ENCODE measurements around the gene SF1. TPM values are rescaled to one million over a fixed set of nuclear protein-coding genes. Genes with fewer than 3 reads are reported as not detected.

SF1 gene
- total RNA-seq, 1 donor from 2014 or later: 269 TPM

DNA sequence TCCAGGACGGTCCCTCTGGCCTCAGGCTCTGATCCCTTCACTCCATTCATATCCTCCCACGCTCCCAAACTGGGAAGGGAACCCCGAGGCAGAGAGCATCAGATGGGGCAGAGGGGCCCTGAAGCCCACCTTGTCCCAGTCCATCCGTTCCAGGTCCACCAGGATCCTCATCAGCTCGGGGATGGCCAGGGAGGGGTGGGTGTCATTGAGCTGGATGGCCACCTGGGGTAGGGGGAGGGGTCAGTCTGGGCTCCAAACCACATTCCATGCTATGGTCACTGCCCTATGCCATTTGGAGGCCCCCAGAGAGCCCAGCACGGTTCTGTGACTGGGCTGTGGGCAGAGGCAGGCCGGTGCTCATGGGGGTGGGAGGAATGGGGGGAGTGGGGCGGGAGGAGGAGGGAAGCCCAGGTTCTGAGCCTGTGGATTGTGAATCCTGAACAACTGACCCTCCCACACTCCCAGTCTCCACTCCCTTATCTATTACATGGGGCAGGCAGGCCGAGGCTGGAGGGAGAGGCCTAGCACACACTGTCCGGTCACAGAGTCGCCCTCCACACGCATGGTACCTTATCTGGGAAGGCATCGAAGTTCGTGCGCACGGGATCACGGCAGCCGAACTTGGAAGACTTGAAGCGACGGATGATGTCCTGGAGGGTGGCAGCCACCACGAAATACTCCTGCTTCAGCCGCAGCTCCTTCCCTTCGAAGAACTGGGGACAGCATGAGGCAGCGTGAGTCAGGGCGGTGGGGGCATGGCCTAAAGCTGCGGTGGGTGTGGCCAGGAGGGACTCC, 24.0 kb downstream of the SF1 start:
- ATAC-seq (no peak), DNase-seq (no peak)
- no peaks in the 10 kb centered on the region for H3K36me3 ChIP-seq
- no peaks in the 10 kb centered on the region for H3K27me3 ChIP-seq (ENCODE audit: low read depth)
- intact Hi-C loops (cut with DNase I): no loop called here
- TF ChIP-seq, protein P1, sequence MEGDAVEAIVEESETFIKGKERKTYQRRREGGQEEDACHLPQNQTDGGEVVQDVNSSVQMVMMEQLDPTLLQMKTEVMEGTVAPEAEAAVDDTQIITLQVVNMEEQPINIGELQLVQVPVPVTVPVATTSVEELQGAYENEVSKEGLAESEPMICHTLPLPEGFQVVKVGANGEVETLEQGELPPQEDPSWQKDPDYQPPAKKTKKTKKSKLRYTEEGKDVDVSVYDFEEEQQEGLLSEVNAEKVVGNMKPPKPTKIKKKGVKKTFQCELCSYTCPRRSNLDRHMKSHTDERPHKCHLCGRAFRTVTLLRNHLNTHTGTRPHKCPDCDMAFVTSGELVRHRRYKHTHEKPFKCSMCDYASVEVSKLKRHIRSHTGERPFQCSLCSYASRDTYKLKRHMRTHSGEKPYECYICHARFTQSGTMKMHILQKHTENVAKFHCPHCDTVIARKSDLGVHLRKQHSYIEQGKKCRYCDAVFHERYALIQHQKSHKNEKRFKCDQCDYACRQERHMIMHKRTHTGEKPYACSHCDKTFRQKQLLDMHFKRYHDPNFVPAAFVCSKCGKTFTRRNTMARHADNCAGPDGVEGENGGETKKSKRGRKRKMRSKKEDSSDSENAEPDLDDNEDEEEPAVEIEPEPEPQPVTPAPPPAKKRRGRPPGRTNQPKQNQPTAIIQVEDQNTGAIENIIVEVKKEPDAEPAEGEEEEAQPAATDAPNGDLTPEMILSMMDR (IDR thresholded peaks at IDR 0.05): no peak
- H3K4me1 ChIP-seq: peaks cover 4% of the 10 kb centered on the region
- no peak overlapping the region for H3K27ac ChIP-seq
- no peak overlapping the region for H3K4me3 ChIP-seq
- no peaks in the 10 kb centered on the region for H3K9me3 ChIP-seq

DNA sequence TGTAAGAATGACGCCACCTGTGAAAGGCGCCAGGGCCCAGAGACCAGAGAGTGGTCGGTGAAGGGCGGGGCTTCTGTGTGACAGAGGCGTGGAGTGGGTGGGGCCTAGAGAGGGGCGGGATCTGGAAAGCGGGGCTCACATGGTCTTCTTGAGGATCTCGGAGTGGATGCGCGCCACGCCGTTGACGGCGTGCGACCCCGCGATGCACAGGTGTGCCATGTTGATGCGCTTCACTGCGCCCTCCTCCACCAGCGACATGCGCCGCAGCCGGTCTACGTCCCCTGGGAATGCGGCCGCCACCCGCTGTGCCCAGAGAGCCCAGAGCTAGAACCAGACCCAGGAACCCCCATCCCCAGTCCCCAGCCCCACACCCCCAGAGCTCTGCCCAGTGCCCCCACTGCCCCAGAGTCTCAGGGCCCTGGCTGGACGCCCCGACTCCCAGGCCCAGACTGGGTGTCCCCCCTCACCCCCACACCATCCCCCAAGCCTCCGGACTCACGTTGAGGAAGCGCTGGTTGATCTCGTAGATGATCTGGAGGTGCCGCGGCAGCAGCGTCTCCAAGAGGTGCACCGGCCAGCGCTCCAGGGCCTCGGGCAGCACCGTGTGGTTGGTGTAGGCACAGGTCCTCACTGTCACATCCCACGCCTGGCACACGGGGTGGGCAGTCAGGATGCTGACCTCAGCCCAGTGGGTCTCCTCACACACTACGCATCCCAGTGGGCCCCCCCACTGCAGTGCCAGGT, 24.8 kb downstream of the SF1 start:
- DNase-seq (no peak), ATAC-seq (peak in 1 of 2 donors; percentile 2)
- intact Hi-C loops (cut with DNase I): no loop called here
- Histone ChIP-seq H3K9me3 (no peaks in the 10 kb centered on the region), H3K36me3 (no peaks in the 10 kb centered on the region), H3K27me3 (ENCODE audit: low read depth) (no peaks in the 10 kb centered on the region), H3K4me3 (no peak overlapping the region), H3K4me1 (no peaks in the 10 kb centered on the region), H3K27ac (no peak overlapping the region)
- TF ChIP-seq, protein P1 (IDR thresholded peaks at IDR 0.05): no peak

DNA sequence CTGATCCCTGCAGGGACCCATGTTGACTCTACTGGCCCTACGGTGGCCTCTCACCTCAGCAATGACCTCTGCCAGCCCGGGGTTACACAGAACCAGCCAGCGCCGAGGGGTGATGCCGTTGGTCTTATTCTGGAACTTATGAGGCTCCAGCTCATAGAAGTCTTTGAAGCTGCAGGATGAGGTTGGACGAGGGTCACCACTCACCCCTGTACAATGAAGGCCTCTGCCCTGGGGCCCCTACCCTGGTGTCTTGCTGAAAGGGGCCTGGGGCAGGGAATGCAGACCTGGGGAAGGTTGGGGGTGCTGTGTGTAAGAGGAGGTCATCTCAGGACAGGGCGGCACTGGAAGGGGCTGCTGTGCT, 25.3 kb downstream of the SF1 start:
- ATAC-seq (peak in 1 of 2 donors; percentile 8), DNase-seq (no peak)
- intact Hi-C loops (cut with DNase I): no loop called here
- Histone ChIP-seq H3K4me1 (no peaks in the 10 kb centered on the region), H3K9me3 (no peaks in the 10 kb centered on the region), H3K4me3 (no peak overlapping the region), H3K27me3 (ENCODE audit: low read depth) (no peaks in the 10 kb centered on the region), H3K27ac (no peak overlapping the region), H3K36me3 (no peaks in the 10 kb centered on the region)
- TF ChIP-seq, protein P1 (IDR thresholded peaks at IDR 0.05): no peak

DNA sequence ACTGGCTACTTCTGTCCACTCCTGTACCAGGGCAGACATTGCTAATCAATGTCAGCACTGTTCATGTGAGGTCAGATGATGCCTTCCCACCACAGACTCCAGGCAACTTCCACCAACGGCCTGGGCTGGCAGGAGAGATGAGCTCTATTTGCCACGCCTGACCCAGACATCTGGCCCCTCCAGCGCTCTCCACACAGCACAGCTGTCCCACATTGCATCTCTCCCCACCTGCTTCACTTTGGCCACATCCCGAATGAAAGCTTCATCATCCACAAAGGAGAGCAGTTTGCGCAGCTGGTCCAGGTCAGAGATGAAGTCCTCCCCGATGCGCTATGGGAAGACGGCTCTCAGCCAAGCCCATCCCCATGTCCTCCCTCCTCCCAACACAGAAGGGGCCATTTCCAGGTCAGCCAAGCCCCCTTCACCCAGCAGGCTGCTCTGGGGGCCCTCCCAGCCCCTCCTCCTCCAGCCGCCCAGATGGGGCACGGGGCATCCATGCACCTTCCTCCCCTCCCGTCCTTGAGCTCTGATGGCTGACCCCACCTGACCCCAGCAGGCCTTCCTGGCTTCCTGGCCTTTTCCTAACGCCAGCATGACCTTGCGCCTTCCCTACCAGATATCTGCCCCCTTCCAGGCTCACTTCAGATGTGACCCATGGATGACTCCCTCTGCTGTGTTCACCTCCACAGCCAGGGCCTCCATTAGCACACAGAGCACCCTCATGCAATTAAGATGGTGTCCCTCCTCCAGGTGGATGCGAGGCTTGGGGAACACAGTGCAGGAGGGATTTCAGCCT, 26.0 kb downstream of the SF1 start:
- no peak for ATAC-seq
- DNase-seq: no peak
- H3K4me1 ChIP-seq: no peaks in the 10 kb centered on the region
- TF ChIP-seq, protein P1 (IDR thresholded peaks at IDR 0.05): no peak
- intact Hi-C loops (cut with DNase I): no loop called here
- no peaks in the 10 kb centered on the region for H3K36me3 ChIP-seq
- no peak overlapping the region for H3K27ac ChIP-seq
- no peak overlapping the region for H3K4me3 ChIP-seq
- H3K27me3 ChIP-seq (ENCODE audit: low read depth): no peaks in the 10 kb centered on the region
- no peaks in the 10 kb centered on the region for H3K9me3 ChIP-seq

DNA sequence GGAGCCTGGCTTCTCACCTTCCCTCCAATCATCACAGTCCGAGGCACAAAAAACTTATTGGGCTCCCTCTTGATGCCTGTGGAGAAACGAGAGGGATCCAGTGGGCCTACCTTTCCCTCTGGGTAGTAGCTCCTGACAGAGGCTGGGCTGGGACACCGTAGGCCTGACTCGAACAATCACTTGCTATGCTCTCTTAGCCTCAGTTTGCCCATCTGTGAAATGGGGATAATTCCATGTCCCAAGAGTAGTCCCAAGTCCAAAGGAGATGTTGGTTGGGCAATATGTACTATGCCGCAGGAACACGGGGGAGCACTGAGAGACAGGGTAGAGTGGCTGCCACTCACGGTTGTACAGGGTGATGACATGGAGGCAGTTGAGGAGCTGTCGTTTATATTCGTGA, 26.8 kb downstream of the SF1 start:
- H3K36me3 ChIP-seq: no peaks in the 10 kb centered on the region
- H3K4me3 ChIP-seq: no peak overlapping the region
- H3K27me3 ChIP-seq (ENCODE audit: low read depth): no peaks in the 10 kb centered on the region
- no peak for DNase-seq
- H3K27ac ChIP-seq: no peak overlapping the region
- intact Hi-C loops (cut with DNase I): no loop called here
- no peaks in the 10 kb centered on the region for H3K9me3 ChIP-seq
- no peak for ATAC-seq
- TF ChIP-seq, protein P1 (IDR thresholded peaks at IDR 0.05): no peak
- H3K4me1 ChIP-seq: no peaks in the 10 kb centered on the region
